ENCODE data around the gene JAKMIP2.

The JAKMIP2 gene

DNA sequence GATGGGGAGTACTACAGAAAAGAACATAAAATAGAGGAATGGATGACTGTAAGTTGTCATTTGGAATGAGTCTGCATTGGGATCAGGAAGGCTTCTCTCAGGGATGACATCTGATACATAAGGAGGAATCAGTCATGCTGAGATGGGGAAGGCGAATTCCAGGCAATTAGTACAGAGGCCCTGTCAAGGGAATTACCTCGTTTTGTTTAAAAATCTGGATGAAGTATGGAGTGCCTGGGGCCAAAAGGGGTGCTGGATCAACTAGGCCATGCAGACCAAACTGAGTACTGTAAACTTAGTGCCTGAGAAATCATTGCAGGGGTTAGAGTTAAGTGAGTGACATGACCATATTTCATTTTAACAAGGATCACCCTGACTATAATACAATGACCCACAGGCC, 30.5 kb downstream of the JAKMIP2 start:
- DNase-seq (ENCODE audit: insufficient read length, low spot score) = no peak
- FAIRE-seq = no peak

DNA sequence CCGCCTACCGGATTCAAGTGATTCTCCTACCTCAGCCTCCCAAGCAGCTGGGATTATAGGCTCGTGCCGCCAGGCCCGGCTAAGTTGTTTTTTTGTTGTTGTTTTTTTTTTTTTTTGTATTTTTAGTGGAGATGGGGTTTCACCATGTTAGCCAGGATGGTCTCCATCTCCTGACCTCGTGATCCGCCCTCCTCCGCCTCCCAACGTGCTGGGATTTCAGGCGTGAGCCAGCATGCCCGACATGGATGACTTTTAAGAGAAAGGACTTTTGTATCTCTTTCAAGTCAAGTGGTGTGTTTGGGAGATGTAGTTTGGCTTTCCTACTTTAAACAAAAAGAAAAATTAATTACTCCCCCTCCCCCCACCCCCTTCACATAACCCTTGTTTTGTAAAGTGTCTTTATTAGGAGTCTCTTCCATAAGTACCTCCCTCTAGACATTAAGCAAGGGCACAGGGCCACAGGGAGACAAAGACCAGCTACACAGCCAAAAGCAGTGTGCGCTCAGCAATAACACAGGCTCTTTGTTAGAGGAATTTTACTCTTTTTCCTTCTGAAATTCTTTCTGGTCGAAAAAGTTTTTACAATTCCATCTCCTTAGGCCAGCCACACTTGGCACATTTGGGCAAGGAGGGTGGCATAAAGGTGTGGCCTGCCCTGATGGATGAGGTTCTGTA, 31.2 kb downstream of the JAKMIP2 start:
- DNase-seq (ENCODE audit: insufficient read length, low spot score) = no peak
- TF ChIP-seq POLR2A (IDR thresholded peaks at IDR 0.05; ENCODE audit: low read depth, low read length) (no peak), SPI1 (IDR thresholded peaks at IDR 0.05; ENCODE audit: low read depth, low read length) (no peak), POLR2AphosphoS5 (IDR thresholded peaks at IDR 0.05; ENCODE audit: low read depth, low read length) (no peak), PAX5 (IDR thresholded peaks at IDR 0.05; ENCODE audit: insufficient read depth, low read length, severe bottlenecking) (no peak), POU2F2 (IDR thresholded peaks at IDR 0.05; ENCODE audit: low read depth, low read length) (no peak), TAF1 (IDR thresholded peaks at IDR 0.05; ENCODE audit: low read depth, low read length) (no peak)
- FAIRE-seq = no peak

More for the DNA sequence above, 30.5 kb downstream of the JAKMIP2 start:
- TF ChIP-seq POLR2A (IDR thresholded peaks at IDR 0.05; ENCODE audit: low read depth, low read length) (no peak), TAF1 (IDR thresholded peaks at IDR 0.05; ENCODE audit: low read depth, low read length) (no peak), PAX5 (IDR thresholded peaks at IDR 0.05; ENCODE audit: insufficient read depth, low read length, severe bottlenecking) (no peak), POLR2AphosphoS5 (IDR thresholded peaks at IDR 0.05; ENCODE audit: low read depth, low read length) (no peak), POU2F2 (IDR thresholded peaks at IDR 0.05; ENCODE audit: low read depth, low read length) (no peak), SPI1 (IDR thresholded peaks at IDR 0.05; ENCODE audit: low read depth, low read length) (no peak)

DNA sequence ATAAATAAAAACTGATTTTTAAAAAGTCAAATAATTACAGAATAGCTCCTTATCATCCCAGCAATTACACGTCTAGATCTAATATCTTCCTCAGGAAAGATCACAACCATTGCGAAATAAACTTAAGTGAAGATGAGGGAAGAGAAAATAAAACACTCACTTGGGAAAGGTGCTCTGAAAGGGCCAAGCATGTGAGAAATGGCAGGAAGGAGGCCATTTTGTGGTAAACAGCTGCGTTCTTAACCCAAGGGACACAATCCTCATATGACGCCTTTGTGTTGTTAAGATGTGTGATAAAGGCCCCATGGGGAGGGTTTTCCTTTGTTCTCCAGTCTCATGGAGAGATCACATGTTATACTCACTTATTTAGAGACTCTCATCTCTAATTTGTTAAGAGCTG, 32.5 kb downstream of the JAKMIP2 start:
- DNase-seq (ENCODE audit: insufficient read length, low spot score) (no peak), FAIRE-seq (no peak)
- TF ChIP-seq PAX5 (IDR thresholded peaks at IDR 0.05; ENCODE audit: insufficient read depth, low read length, severe bottlenecking) (no peak), POLR2AphosphoS5 (IDR thresholded peaks at IDR 0.05; ENCODE audit: low read depth, low read length) (no peak), SPI1 (IDR thresholded peaks at IDR 0.05; ENCODE audit: low read depth, low read length) (no peak), POLR2A (IDR thresholded peaks at IDR 0.05; ENCODE audit: low read depth, low read length) (no peak), TAF1 (IDR thresholded peaks at IDR 0.05; ENCODE audit: low read depth, low read length) (no peak), POU2F2 (IDR thresholded peaks at IDR 0.05; ENCODE audit: low read depth, low read length) (no peak)

DNA sequence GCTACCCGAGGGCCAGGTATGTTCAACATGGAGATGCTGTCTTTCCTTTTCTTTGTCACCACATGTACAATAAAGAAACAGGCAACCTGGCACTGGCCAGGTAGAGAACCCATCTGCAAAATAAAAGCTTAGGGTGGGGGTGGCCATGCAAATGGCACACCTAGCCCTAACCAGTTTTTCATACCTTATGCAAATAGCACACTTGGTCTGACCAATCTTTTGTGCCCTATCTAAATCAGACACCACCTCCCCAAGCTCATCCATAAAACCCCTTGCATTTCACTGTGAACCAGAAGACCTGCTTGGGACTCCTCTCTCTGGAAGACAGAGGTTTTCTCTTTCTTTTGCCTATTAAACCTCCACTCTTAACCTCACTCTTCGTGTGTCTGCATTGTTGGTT, 33.9 kb downstream of the JAKMIP2 start:
- no peak for TF ChIP-seq POU2F2 (IDR thresholded peaks at IDR 0.05; ENCODE audit: low read depth, low read length)
- no peak for TF ChIP-seq POLR2AphosphoS5 (IDR thresholded peaks at IDR 0.05; ENCODE audit: low read depth, low read length)
- no peak for TF ChIP-seq POLR2A (IDR thresholded peaks at IDR 0.05; ENCODE audit: low read depth, low read length)
- TF ChIP-seq SPI1 (IDR thresholded peaks at IDR 0.05; ENCODE audit: low read depth, low read length) = no peak
- no peak for TF ChIP-seq TAF1 (IDR thresholded peaks at IDR 0.05; ENCODE audit: low read depth, low read length)
- TF ChIP-seq PAX5 (IDR thresholded peaks at IDR 0.05; ENCODE audit: insufficient read depth, low read length, severe bottlenecking) = no peak
- FAIRE-seq (no peak), DNase-seq (ENCODE audit: insufficient read length, low spot score) (no peak)

DNA sequence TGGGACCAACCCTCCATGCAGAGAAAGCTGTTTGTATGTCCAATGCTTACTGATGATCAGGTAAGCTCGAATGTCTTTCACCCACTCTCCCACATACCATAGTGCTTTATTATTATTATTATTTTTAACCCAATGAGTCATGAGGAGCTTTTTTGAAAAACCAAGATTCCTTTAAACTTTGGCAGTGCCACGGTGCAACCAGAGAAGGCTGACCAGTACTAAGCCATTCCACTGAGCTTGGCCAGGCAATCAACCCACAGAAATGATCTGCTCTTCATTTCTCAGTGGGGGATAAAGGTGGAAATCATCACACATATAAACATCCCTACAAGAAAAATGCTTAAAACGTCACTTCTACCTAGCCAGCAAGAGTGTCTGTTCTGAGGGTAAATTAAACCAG, 35.5 kb downstream of the JAKMIP2 start:
- DNase-seq (ENCODE audit: insufficient read length, low spot score) (no peak), FAIRE-seq (no peak)
- no peak for TF ChIP-seq POLR2A (IDR thresholded peaks at IDR 0.05; ENCODE audit: low read depth, low read length)
- no peak for TF ChIP-seq POLR2AphosphoS5 (IDR thresholded peaks at IDR 0.05; ENCODE audit: low read depth, low read length)
- no peak for TF ChIP-seq SPI1 (IDR thresholded peaks at IDR 0.05; ENCODE audit: low read depth, low read length)
- TF ChIP-seq POU2F2 (IDR thresholded peaks at IDR 0.05; ENCODE audit: low read depth, low read length) = no peak
- TF ChIP-seq TAF1 (IDR thresholded peaks at IDR 0.05; ENCODE audit: low read depth, low read length) = no peak
- no peak for TF ChIP-seq PAX5 (IDR thresholded peaks at IDR 0.05; ENCODE audit: insufficient read depth, low read length, severe bottlenecking)

DNA sequence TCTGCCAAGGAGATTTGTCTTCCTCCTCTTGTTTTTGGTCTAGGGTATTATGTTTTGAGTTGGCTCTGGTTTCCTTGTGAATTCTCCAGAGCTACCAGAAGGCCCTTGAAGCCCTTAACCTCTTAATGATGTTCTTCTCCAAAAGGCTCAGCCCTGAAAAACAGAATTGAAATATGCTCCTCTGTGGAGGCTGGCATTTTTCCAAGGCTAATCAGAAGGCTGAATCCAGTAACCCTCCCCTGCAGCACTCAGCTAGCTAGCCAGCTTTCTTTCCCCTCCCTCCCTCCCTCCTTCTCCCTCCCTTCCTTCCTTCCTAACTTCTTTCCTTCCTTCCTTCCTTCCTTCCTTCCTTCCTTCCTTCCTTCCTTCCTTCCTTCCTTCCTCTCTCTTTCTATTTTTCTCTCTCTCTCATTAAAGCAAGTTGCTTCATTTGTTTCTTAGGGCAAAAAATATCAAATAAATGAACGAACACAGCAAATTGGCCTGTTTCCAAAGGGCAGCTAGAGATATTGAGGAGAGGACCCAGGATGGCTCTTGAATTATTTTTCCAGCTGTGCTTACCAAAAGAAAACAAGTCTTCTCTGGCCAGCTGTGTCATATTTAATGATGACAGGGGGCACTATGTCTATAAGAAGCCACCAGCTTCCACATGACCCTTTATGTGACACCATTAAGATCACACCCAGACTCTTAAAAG, 38.7 kb downstream of the JAKMIP2 start:
- FAIRE-seq (no peak), DNase-seq (ENCODE audit: insufficient read length, low spot score) (no peak)
- no peak for TF ChIP-seq SPI1 (IDR thresholded peaks at IDR 0.05; ENCODE audit: low read depth, low read length)
- no peak for TF ChIP-seq POLR2AphosphoS5 (IDR thresholded peaks at IDR 0.05; ENCODE audit: low read depth, low read length)

DNA sequence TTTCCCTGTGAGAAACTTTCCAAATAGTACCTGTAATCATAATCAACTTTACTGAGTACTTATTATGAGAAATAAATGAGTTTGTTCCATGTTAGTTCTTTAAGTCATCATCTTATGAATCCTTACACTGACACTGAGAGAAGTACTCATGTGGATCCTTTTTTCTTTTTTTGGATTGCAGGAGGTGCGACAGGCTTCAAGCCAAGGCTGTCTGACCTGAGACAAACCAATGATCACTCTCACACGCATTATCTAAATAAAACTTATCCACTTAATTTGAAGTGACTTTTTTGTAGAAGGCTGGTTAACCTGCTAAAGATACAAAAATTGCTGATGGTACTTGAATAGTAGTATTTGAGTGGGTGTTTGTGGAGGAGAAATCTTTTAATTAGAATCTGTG, 39.5 kb downstream of the JAKMIP2 start:
- DNase-seq (ENCODE audit: insufficient read length, low spot score) (no peak), FAIRE-seq (no peak)
- TF ChIP-seq PAX5 (IDR thresholded peaks at IDR 0.05; ENCODE audit: insufficient read depth, low read length, severe bottlenecking) (no peak), TAF1 (IDR thresholded peaks at IDR 0.05; ENCODE audit: low read depth, low read length) (no peak), POU2F2 (IDR thresholded peaks at IDR 0.05; ENCODE audit: low read depth, low read length) (no peak), POLR2A (IDR thresholded peaks at IDR 0.05; ENCODE audit: low read depth, low read length) (no peak), POLR2AphosphoS5 (IDR thresholded peaks at IDR 0.05; ENCODE audit: low read depth, low read length) (no peak), SPI1 (IDR thresholded peaks at IDR 0.05; ENCODE audit: low read depth, low read length) (no peak)

DNA sequence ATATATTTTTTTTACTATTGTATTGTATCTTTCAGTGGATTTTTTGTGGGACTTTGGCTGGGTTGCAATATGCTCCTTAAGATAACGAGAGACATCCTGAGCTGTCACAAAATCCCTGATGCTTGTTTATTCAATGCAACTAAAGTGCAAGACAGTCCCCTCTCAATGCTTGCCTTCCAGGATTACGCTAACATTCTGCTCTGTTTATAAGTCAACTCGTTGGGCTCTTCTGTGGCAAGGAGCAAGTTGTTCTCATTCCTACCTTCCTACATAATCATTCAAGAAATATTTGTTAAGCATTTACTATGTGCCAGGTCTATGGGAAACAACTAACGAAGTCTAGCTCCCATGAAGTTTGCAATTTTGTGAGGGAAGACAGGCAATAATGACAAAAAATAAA, 40.4 kb downstream of the JAKMIP2 start:
- DNase-seq (ENCODE audit: insufficient read length, low spot score) (no peak), FAIRE-seq (no peak)

DNA sequence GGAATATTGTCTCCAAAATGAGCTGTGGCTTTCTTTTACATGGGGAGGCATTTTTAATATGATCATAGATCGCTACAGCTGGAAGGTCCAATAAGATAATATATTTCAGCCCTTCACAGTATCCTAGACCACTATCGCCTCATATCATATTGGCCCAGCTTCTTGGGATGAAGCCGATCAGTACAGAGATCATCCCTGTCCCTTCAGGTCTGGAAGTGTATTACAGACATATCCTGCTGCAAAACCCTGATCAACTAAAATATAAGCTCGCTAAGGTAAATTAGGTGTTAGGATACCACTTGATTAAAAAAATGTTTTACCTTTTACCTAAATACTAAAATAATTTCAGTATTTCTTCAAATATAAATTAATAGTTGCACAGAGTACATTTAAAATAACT, 41.7 kb downstream of the JAKMIP2 start:
- TF ChIP-seq POU2F2 (IDR thresholded peaks at IDR 0.05; ENCODE audit: low read depth, low read length) (no peak), TAF1 (IDR thresholded peaks at IDR 0.05; ENCODE audit: low read depth, low read length) (no peak), POLR2AphosphoS5 (IDR thresholded peaks at IDR 0.05; ENCODE audit: low read depth, low read length) (no peak), PAX5 (IDR thresholded peaks at IDR 0.05; ENCODE audit: insufficient read depth, low read length, severe bottlenecking) (no peak), POLR2A (IDR thresholded peaks at IDR 0.05; ENCODE audit: low read depth, low read length) (no peak), SPI1 (IDR thresholded peaks at IDR 0.05; ENCODE audit: low read depth, low read length) (no peak)
- DNase-seq (ENCODE audit: insufficient read length, low spot score) (no peak), FAIRE-seq (no peak)

More for the DNA sequence above, 40.4 kb downstream of the JAKMIP2 start:
- TF ChIP-seq POLR2AphosphoS5 (IDR thresholded peaks at IDR 0.05; ENCODE audit: low read depth, low read length) = no peak
- no peak for TF ChIP-seq SPI1 (IDR thresholded peaks at IDR 0.05; ENCODE audit: low read depth, low read length)
- no peak for TF ChIP-seq PAX5 (IDR thresholded peaks at IDR 0.05; ENCODE audit: insufficient read depth, low read length, severe bottlenecking)

DNA sequence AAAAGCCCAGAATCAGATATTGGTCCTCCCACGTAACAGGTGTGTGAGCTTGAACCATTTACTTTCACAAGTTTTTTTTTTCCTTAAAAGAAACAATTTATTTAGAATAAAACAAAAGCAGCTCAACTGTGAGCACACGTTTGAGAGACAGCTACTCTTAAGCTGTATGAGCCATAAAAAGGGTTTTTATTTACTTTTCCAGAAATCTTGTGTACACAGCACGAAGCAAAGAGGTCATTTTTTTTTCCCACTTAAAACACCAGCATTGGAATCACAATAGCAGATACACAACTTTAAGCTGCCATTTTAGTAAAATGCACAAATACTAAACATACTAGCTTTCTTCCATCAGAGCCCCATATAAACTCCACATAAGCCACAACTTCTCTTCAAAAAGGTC, 44.6 kb downstream of the JAKMIP2 start:
- TF ChIP-seq PAX5 (IDR thresholded peaks at IDR 0.05; ENCODE audit: insufficient read depth, low read length, severe bottlenecking) (no peak), POLR2AphosphoS5 (IDR thresholded peaks at IDR 0.05; ENCODE audit: low read depth, low read length) (no peak), POU2F2 (IDR thresholded peaks at IDR 0.05; ENCODE audit: low read depth, low read length) (no peak), POLR2A (IDR thresholded peaks at IDR 0.05; ENCODE audit: low read depth, low read length) (no peak)
- no peak for FAIRE-seq
- no peak for DNase-seq (ENCODE audit: insufficient read length, low spot score)

Data from GM12891 (cell line).